Liver (tissue), 9 donors: ENCODE results near the gene CEP295NL. TPM values are rescaled to one million over a fixed set of nuclear protein-coding genes. Genes with fewer than 3 reads are reported as not detected.

Experiments used
- DNase-seq: peaks from one replicate; pipeline ENCODE4 v3.0.0-alpha.2; 2017; ENCODE audit warnings: low spot score
- H3K27ac ChIP-seq, 2 donors: one replicate each; pipeline ENCODE4 v1.7.0; 2013; ENCODE audit warnings: inconsistent platforms in 2 of 2, low read length in 2 of 2, control low read depth in 1 of 2, low read depth in 1 of 2, mild to moderate bottlenecking in 1 of 2
- H3K27me3 ChIP-seq, 4 donors: one replicate each; pipeline versions ENCODE4 v1.6.1 to v1.7.0; 2013; ENCODE audit warnings: low read length in 3 of 4, inconsistent platforms in 1 of 4, mild to moderate bottlenecking in 1 of 4, moderate library complexity in 1 of 4; ENCODE audit not compliant: control insufficient read depth in 4 of 4, insufficient read depth in 4 of 4
- H3K36me3 ChIP-seq, 4 donors: one replicate each; pipeline versions ENCODE4 v1.6.1 to v1.7.0; 2013; ENCODE audit warnings: low read length in 3 of 4, mild to moderate bottlenecking in 3 of 4, low read depth in 1 of 4, moderate library complexity in 1 of 4; ENCODE audit not compliant: control insufficient read depth in 4 of 4, insufficient read depth in 3 of 4
- H3K4me1 ChIP-seq, 4 donors: one replicate each; pipeline versions ENCODE4 v1.6.1 to v1.7.0; 2013; ENCODE audit warnings: low read length in 3 of 4, mild to moderate bottlenecking in 3 of 4, moderate library complexity in 1 of 4; ENCODE audit not compliant: control insufficient read depth in 4 of 4, insufficient read depth in 4 of 4
- H3K4me3 ChIP-seq, 3 donors: one replicate each; pipeline versions ENCODE4 v1.6.1 to v1.7.0; 2013; ENCODE audit warnings: low read length in 3 of 3, control low read depth in 1 of 3, low read depth in 1 of 3, mild to moderate bottlenecking in 1 of 3
- H3K9ac ChIP-seq, 2 donors: one replicate each; pipeline ENCODE4 v1.7.0; 2013; ENCODE audit warnings: low read length in 2 of 2, mild to moderate bottlenecking in 2 of 2, moderate library complexity in 2 of 2, control low read depth in 1 of 2, low read depth in 1 of 2
- H3K9me3 ChIP-seq, 4 donors: one replicate each; pipeline versions ENCODE4 v1.6.1 to v1.7.0; 2013; ENCODE audit warnings: low read length in 3 of 4; ENCODE audit not compliant: control insufficient read depth in 4 of 4
- EGR1 ChIP-seq, 2 donors: IDR thresholded peaks; 2 replicates each; pipeline ENCODE4 v1.6.1; 2016 to 2018; ENCODE audit warnings: antibody characterized with exemption in 2 of 2, low read depth in 2 of 2
- FOXA1 ChIP-seq: IDR thresholded peaks from 2 replicates; pipeline ENCODE4 v1.6.1; 2016; ENCODE audit warnings: antibody characterized with exemption
- GABPA ChIP-seq, 2 donors: IDR thresholded peaks in 1 of 2; conservative IDR thresholded peaks in 1 of 2; 2 replicates each; pipeline ENCODE4 v1.6.1; 2016; ENCODE audit warnings: antibody characterized with exemption in 2 of 2, mild to moderate bottlenecking in 1 of 2, moderate library complexity in 1 of 2
- HNF4A ChIP-seq, 2 donors: conservative IDR thresholded peaks; 2 replicates each; pipeline ENCODE4 v1.6.1; 2016; ENCODE audit warnings: antibody characterized with exemption in 2 of 2, mild to moderate bottlenecking in 2 of 2
- HNF4G ChIP-seq: IDR thresholded peaks from 2 replicates; pipeline ENCODE4 v1.6.1; 2016; ENCODE audit warnings: antibody characterized with exemption
- SP1 ChIP-seq: IDR thresholded peaks from 2 replicates; pipeline ENCODE4 v1.6.1; 2018; ENCODE audit warnings: antibody characterized with exemption, mild to moderate bottlenecking
- TAF1 ChIP-seq: conservative IDR thresholded peaks from 2 replicates; pipeline ENCODE4 v1.6.1; 2016; ENCODE audit warnings: antibody characterized with exemption, mild to moderate bottlenecking
- WGBS: extraction: QIAGEN DNeasy Blood & Tissue Kit; methylation state at CpG from one replicate; pipeline ENCODE4 v1.1.7; 2013; 5-methylcytosine and 5-hydroxymethylcytosine counted together
- polyA plus RNA-seq, 2 donors: library from polyadenylated mRNA; stranded (reverse) in 1 of 2; unstranded in 1 of 2; fragments of 200-250 nt in 1 of 2; fragments of >200 nt in 1 of 2; fragmentation: Nextera tagmentation in 1 of 2; extraction: Ambion mirVana in 1 of 2; gene quantifications; one replicate each; pipeline versions ENCODE4 v1.2.1 to v1.2.3, GENCODE V29; 2013 to 2015
- total RNA-seq, 2 donors: library from RNA; depleted of rRNA; stranded (reverse); fragments of >200 nt; gene quantifications; one replicate each; pipeline ENCODE4 v1.2.3, GENCODE V29; 2014
- TF ChIP-seq, protein P1 (sequence below): IDR thresholded peaks from 2 replicates; pipeline ENCODE4 v1.6.1; 2016; ENCODE audit warnings: antibody characterized with exemption, mild to moderate bottlenecking
- TF ChIP-seq, protein P2 (sequence below): fragments of 150-350 bp; IDR thresholded peaks from 2 replicates; pipeline ENCODE4 v1.5.1; 2017; ENCODE audit warnings: improper control_type of control experiment, low read depth, low read length; ENCODE audit not compliant: missing input control
- TF ChIP-seq, protein P3 (sequence below): IDR thresholded peaks from 2 replicates; pipeline ENCODE4 v1.6.1; 2016; ENCODE audit warnings: antibody characterized with exemption
- TF ChIP-seq, protein P4 (sequence below): IDR thresholded peaks from 2 replicates; pipeline ENCODE4 v1.6.1; 2016; ENCODE audit warnings: antibody characterized with exemption
- donor health status: healthy.
- donor health status: healthy.
- donor health status: healthy.
- donor health status: healthy.
- donor health status: healthy.

Gene CEP295NL
- total and polyA plus RNA-seq, 4 donors, result 0.28 to 1.0 TPM; not detected in 2

DNA sequence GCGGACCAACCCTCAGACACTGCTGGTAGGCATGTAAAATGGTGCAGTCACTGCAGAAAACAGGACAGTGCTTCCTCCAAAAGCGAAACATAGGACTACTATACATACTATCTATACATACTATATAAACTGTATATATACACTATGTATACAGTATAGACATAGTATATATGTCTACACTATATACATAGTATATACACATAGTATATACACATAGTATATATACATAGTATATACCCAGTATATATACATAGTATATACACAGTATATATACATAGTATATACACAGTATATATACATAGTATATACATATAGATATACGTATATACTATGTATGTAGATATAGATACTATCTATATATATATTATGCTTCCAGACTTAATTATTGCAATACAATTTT is 55.9 kb downstream of the CEP295NL start:
- WGBS, result 97% methylated on average over 3 of the region's 3 CpGs

DNA sequence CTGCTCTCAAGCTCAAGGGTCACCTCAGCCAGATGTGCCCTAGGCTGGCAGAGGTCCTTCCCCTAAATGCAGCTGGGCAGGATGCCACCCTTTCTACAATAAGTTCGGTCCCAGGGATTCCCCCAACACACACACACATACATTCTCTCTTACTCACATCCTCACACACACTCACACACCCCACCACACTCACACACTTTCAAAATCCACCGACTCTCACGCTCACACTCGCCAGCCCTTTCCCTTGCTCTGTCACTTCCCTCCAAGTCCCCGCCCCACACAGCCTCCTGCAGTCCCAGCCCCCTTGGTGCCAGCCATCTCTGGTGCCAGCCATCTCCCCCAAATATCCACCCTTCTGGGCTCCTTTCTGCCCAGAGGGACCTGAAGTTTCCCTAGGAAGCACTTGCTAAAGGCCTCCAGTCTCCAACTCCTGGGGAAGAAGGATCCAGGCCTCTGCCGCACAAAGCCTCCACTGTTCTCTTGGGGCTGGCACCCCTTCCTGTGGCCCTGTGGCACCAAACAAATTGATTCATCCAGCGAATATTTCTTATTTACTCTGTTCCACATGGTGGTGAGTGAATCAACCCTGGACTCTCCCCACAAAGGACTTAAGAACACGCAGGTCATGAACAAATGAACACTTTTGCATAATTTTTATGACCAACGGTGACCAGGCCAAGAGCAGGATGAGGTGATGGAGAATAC is 58.5 kb downstream of the CEP295NL start:
- H3K9ac ChIP-seq, result no peak overlapping the region
- no peak for DNase-seq
- TF ChIP-seq, protein P1, sequence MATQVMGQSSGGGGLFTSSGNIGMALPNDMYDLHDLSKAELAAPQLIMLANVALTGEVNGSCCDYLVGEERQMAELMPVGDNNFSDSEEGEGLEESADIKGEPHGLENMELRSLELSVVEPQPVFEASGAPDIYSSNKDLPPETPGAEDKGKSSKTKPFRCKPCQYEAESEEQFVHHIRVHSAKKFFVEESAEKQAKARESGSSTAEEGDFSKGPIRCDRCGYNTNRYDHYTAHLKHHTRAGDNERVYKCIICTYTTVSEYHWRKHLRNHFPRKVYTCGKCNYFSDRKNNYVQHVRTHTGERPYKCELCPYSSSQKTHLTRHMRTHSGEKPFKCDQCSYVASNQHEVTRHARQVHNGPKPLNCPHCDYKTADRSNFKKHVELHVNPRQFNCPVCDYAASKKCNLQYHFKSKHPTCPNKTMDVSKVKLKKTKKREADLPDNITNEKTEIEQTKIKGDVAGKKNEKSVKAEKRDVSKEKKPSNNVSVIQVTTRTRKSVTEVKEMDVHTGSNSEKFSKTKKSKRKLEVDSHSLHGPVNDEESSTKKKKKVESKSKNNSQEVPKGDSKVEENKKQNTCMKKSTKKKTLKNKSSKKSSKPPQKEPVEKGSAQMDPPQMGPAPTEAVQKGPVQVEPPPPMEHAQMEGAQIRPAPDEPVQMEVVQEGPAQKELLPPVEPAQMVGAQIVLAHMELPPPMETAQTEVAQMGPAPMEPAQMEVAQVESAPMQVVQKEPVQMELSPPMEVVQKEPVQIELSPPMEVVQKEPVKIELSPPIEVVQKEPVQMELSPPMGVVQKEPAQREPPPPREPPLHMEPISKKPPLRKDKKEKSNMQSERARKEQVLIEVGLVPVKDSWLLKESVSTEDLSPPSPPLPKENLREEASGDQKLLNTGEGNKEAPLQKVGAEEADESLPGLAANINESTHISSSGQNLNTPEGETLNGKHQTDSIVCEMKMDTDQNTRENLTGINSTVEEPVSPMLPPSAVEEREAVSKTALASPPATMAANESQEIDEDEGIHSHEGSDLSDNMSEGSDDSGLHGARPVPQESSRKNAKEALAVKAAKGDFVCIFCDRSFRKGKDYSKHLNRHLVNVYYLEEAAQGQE, result no peak
- TF ChIP-seq, protein P2, sequence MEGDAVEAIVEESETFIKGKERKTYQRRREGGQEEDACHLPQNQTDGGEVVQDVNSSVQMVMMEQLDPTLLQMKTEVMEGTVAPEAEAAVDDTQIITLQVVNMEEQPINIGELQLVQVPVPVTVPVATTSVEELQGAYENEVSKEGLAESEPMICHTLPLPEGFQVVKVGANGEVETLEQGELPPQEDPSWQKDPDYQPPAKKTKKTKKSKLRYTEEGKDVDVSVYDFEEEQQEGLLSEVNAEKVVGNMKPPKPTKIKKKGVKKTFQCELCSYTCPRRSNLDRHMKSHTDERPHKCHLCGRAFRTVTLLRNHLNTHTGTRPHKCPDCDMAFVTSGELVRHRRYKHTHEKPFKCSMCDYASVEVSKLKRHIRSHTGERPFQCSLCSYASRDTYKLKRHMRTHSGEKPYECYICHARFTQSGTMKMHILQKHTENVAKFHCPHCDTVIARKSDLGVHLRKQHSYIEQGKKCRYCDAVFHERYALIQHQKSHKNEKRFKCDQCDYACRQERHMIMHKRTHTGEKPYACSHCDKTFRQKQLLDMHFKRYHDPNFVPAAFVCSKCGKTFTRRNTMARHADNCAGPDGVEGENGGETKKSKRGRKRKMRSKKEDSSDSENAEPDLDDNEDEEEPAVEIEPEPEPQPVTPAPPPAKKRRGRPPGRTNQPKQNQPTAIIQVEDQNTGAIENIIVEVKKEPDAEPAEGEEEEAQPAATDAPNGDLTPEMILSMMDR, result no peak
- TF ChIP-seq HNF4G, result no peak
- TF ChIP-seq, protein P3, sequence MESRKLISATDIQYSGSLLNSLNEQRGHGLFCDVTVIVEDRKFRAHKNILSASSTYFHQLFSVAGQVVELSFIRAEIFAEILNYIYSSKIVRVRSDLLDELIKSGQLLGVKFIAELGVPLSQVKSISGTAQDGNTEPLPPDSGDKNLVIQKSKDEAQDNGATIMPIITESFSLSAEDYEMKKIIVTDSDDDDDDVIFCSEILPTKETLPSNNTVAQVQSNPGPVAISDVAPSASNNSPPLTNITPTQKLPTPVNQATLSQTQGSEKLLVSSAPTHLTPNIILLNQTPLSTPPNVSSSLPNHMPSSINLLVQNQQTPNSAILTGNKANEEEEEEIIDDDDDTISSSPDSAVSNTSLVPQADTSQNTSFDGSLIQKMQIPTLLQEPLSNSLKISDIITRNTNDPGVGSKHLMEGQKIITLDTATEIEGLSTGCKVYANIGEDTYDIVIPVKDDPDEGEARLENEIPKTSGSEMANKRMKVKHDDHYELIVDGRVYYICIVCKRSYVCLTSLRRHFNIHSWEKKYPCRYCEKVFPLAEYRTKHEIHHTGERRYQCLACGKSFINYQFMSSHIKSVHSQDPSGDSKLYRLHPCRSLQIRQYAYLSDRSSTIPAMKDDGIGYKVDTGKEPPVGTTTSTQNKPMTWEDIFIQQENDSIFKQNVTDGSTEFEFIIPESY, result no peak
- TF ChIP-seq EGR1 (IDR thresholded peaks at IDR 0.05; ENCODE audit: low read depth in 2 of 2), result no peak
- TF ChIP-seq FOXA1, result no peak
- no peak for TF ChIP-seq SP1
- TF ChIP-seq, protein P4, sequence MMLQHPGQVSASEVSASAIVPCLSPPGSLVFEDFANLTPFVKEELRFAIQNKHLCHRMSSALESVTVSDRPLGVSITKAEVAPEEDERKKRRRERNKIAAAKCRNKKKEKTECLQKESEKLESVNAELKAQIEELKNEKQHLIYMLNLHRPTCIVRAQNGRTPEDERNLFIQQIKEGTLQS, result no peak
- TF ChIP-seq HNF4A (conservative IDR thresholded peaks at IDR 0.05), result no peak
- H3K36me3 ChIP-seq, result no peaks in the 10 kb centered on the region
- H3K9me3 ChIP-seq, result no peaks in the 10 kb centered on the region
- H3K27me3 ChIP-seq, result no peaks in the 10 kb centered on the region
- no peak overlapping the region for H3K4me3 ChIP-seq
- 82% methylated on average over 9 of the region's 9 CpGs for WGBS
- peaks cover 0 to 10% (median 8%) of the 10 kb centered on the region in 4 donors for H3K4me1 ChIP-seq
- no peak overlapping the region for H3K27ac ChIP-seq

More for the DNA sequence above, 55.9 kb downstream of the CEP295NL start:
- no peak for DNase-seq
- Histone ChIP-seq H3K36me3 (no peaks in the 10 kb centered on the region), H3K9me3 (no peaks in the 10 kb centered on the region), H3K4me3 (no peak overlapping the region), H3K27me3 (no peaks in the 10 kb centered on the region), H3K4me1 (no peaks in the 10 kb centered on the region), H3K27ac (no peak overlapping the region), H3K9ac (no peak overlapping the region)
- no peak for TF ChIP-seq HNF4G
- no peak for TF ChIP-seq TAF1
- TF ChIP-seq GABPA (IDR thresholded peaks at IDR 0.05 in 1 of 2, conservative IDR thresholded peaks at IDR 0.05 in 1 of 2), result no peak
